ENCODE measurements around the gene CALML5.

Gene CALML5

GRCh38 chr10:5499493-5500140 lies at the start of gene CALML5:
Gene CALML5 (minus strand): TSS chr10:5499570. CDS start chr10:5499438, 132 bp downstream.
- TF ChIP-seq REST (IDR thresholded peaks at IDR 0.05; ENCODE audit: low read depth) (no peak), ZBTB7A (IDR thresholded peaks at IDR 0.05; ENCODE audit: low read depth) (no peak), TAF1 (IDR thresholded peaks at IDR 0.05; ENCODE audit: low read depth) (no peak), YY1 (IDR thresholded peaks at IDR 0.05; ENCODE audit: low read depth) (no peak), FOXM1 (IDR thresholded peaks at IDR 0.05; ENCODE audit: borderline replicate concordance, low read depth) (no peak), USF1 (IDR thresholded peaks at IDR 0.05) (no peak), CEBPB (IDR thresholded peaks at IDR 0.05) (no peak), EP300 (IDR thresholded peaks at IDR 0.05; ENCODE audit: borderline replicate concordance) (no peak), TEAD4 (IDR thresholded peaks at IDR 0.05) (no peak), MAX (IDR thresholded peaks at IDR 0.05) (no peak), EGR1 (IDR thresholded peaks at IDR 0.05) (no peak), RAD21 (IDR thresholded peaks at IDR 0.05; ENCODE audit: low read depth) (no peak), NFIC (IDR thresholded peaks at IDR 0.05) (no peak), CREB1 (IDR thresholded peaks at IDR 0.05; ENCODE audit: low read depth) (no peak), TCF12 (IDR thresholded peaks at IDR 0.05; ENCODE audit: low read depth) (no peak)

GRCh38 chr10:5547931-5548660 lies 48.7 kb upstream of the CALML5 start:
- no peak for TF ChIP-seq CREB1 (IDR thresholded peaks at IDR 0.05; ENCODE audit: low read depth)
- TF ChIP-seq EP300 (IDR thresholded peaks at IDR 0.05; ENCODE audit: borderline replicate concordance): no peak
- no peak for TF ChIP-seq RAD21 (IDR thresholded peaks at IDR 0.05; ENCODE audit: low read depth)
- TF ChIP-seq NFIC (IDR thresholded peaks at IDR 0.05): no peak
- no peak for TF ChIP-seq YY1 (IDR thresholded peaks at IDR 0.05; ENCODE audit: low read depth)
- no peak for TF ChIP-seq REST (IDR thresholded peaks at IDR 0.05; ENCODE audit: low read depth)
- no peak for TF ChIP-seq TAF1 (IDR thresholded peaks at IDR 0.05; ENCODE audit: low read depth)
- TF ChIP-seq MAX (IDR thresholded peaks at IDR 0.05): no peak
- no peak for TF ChIP-seq USF1 (IDR thresholded peaks at IDR 0.05)
- TF ChIP-seq FOXM1 (IDR thresholded peaks at IDR 0.05; ENCODE audit: borderline replicate concordance, low read depth): no peak
- TF ChIP-seq EGR1 (IDR thresholded peaks at IDR 0.05): no peak
- no peak for TF ChIP-seq ZBTB7A (IDR thresholded peaks at IDR 0.05; ENCODE audit: low read depth)
- no peak for TF ChIP-seq CEBPB (IDR thresholded peaks at IDR 0.05)

GRCh38 chr10:5547681-5547930 lies 48.2 kb upstream of the CALML5 start:
- TF ChIP-seq EP300 (IDR thresholded peaks at IDR 0.05; ENCODE audit: borderline replicate concordance) (no peak), EGR1 (IDR thresholded peaks at IDR 0.05) (no peak), CEBPB (IDR thresholded peaks at IDR 0.05) (no peak), CREB1 (IDR thresholded peaks at IDR 0.05; ENCODE audit: low read depth) (no peak), MAX (IDR thresholded peaks at IDR 0.05) (no peak), YY1 (IDR thresholded peaks at IDR 0.05; ENCODE audit: low read depth) (no peak), TCF12 (IDR thresholded peaks at IDR 0.05; ENCODE audit: low read depth) (no peak), TEAD4 (IDR thresholded peaks at IDR 0.05) (no peak), TAF1 (IDR thresholded peaks at IDR 0.05; ENCODE audit: low read depth) (no peak), USF1 (IDR thresholded peaks at IDR 0.05) (no peak), RAD21 (IDR thresholded peaks at IDR 0.05; ENCODE audit: low read depth) (no peak), FOXM1 (IDR thresholded peaks at IDR 0.05; ENCODE audit: borderline replicate concordance, low read depth) (no peak)

GRCh38 chr10:5546891-5547680 lies 47.7 kb upstream of the CALML5 start:
- TF ChIP-seq RAD21 (IDR thresholded peaks at IDR 0.05; ENCODE audit: low read depth) (no peak), CEBPB (IDR thresholded peaks at IDR 0.05) (peak; percentile 92)
